ENCODE data around the gene PHLDA1. TPM values are rescaled to one million over a fixed set of nuclear protein-coding genes. Genes with fewer than 3 reads are reported as not detected.

The PHLDA1 gene
- total and polyA plus RNA-seq, 2 of the 13 experiments (the other 11 are each of a cell fraction or from before 2014, with no cell fraction given): 33.8 to 41.0 TPM

- Histone ChIP-seq H4K20me1 (ENCODE audit: insufficient read depth, low read length) (no peaks in the 10 kb centered on the region), H3K4me2 (ENCODE audit: low read depth, low read length) (no peak overlapping the region), H3K4me3 (replicated peaks in 1 of 3; ENCODE audit: insufficient read depth in 1 of 3, low read depth in 2 of 3, low read length in 3 of 3) (no peak overlapping the region), H2AFZ (ENCODE audit: low read length) (no peak overlapping the region), H3K9me3 (ENCODE audit: low read length) (no peaks in the 10 kb centered on the region), H3K27ac (ENCODE audit: extremely low read length, insufficient read depth, low read length) (no peak overlapping the region), H3K27me3 (ENCODE audit: control insufficient read depth in 1 of 2, insufficient read depth in 2 of 2, low read length in 2 of 2) (no peaks in the 10 kb centered on the region), H3K36me3 (replicated peaks in 1 of 2; ENCODE audit: control insufficient read depth in 1 of 2, insufficient read depth in 2 of 2, low read length in 2 of 2) (no peaks in the 10 kb centered on the region), H3K9ac (ENCODE audit: insufficient read depth, low read depth, low read length) (no peak overlapping the region), H3K4me1 (ENCODE audit: insufficient read depth, low read length) (peaks cover 45% of the 10 kb centered on the region), H3K79me2 (ENCODE audit: insufficient read depth, low read length) (no peaks in the 10 kb centered on the region)
- POLR2A ChIA-PET: no interaction called here
- CTCF ChIA-PET (ENCODE audit: low intra/inter-chr PET ratio, low total read pairs): no interaction called here
- no TSS peak for BruUV-seq (replicated peaks)
- ATAC-seq (no peak), DNase-seq (ENCODE audit: low spot score) (no peak), FAIRE-seq (no peak)
- in situ Hi-C loops (cut with HindIII; ENCODE audit: extremely low pct_ligation_motif_present, low pct_unique_long_range_greater_than_20kb): no loop called here
- TF ChIP-seq SNAPC2 (CRISPR knock-in tag; IDR thresholded peaks at IDR 0.05): no peak
- no peak for TF ChIP-seq DDIT3 (CRISPR knock-in tag; IDR thresholded peaks at IDR 0.05)
- no peak for TF ChIP-seq ZNF264 (CRISPR knock-in tag; IDR thresholded peaks at IDR 0.05)
- no peak for TF ChIP-seq YEATS2 (CRISPR knock-in tag; IDR thresholded peaks at IDR 0.05; ENCODE audit: borderline replicate concordance)
- 86% methylated on average over 4 of the region's 4 CpGs for WGBS (ENCODE audit: low lambda C conversion rate)
- intact Hi-C loops (cut with micrococcal nuclease; ENCODE audit: unreplicated experiment): loop anchor here (5.0 kb wide), 1 partner anchor 227 kb away; no protein-coding TSS in a partner anchor
Measured at GRCh38 chr12:75994069-75994740, 37.4 kb downstream of the PHLDA1 start.

GRCh38 chr12:75991753-75992152 lies 39.8 kb downstream of the PHLDA1 start:
- 78% methylated on average over 5 of the region's 5 CpGs for WGBS (ENCODE audit: low lambda C conversion rate)
- Histone ChIP-seq H3K36me3 (replicated peaks in 1 of 2; ENCODE audit: control insufficient read depth in 1 of 2, insufficient read depth in 2 of 2, low read length in 2 of 2) (no peaks in the 10 kb centered on the region), H3K9ac (ENCODE audit: insufficient read depth, low read depth, low read length) (no peak overlapping the region), H4K20me1 (ENCODE audit: insufficient read depth, low read length) (no peaks in the 10 kb centered on the region), H3K4me2 (ENCODE audit: low read depth, low read length) (no peak overlapping the region), H3K4me3 (replicated peaks in 1 of 3; ENCODE audit: insufficient read depth in 1 of 3, low read depth in 2 of 3, low read length in 3 of 3) (no peak overlapping the region), H3K4me1 (ENCODE audit: insufficient read depth, low read length) (peaks cover 55% of the 10 kb centered on the region), H3K27ac (ENCODE audit: extremely low read length, insufficient read depth, low read length) (no peak overlapping the region), H3K79me2 (ENCODE audit: insufficient read depth, low read length) (no peaks in the 10 kb centered on the region), H3K9me3 (ENCODE audit: low read length) (no peaks in the 10 kb centered on the region), H2AFZ (ENCODE audit: low read length) (no peak overlapping the region), H3K27me3 (ENCODE audit: control insufficient read depth in 1 of 2, insufficient read depth in 2 of 2, low read length in 2 of 2) (no peaks in the 10 kb centered on the region)
- ATAC-seq: no peak
- intact Hi-C loops (cut with micrococcal nuclease; ENCODE audit: unreplicated experiment) (loop anchor here (2.0 to 5.0 kb wide), 2 partner anchors 39 to 224 kb away; partner anchors contain the start of gene PHLDA1), in situ Hi-C loops (cut with HindIII; ENCODE audit: extremely low pct_ligation_motif_present, low pct_unique_long_range_greater_than_20kb) (no loop called here)
- BruUV-seq (replicated peaks): no TSS peak
- no peak for FAIRE-seq
- DNase-seq (ENCODE audit: low spot score): no peak
- ChIA-PET CTCF (ENCODE audit: low intra/inter-chr PET ratio, low total read pairs) (no interaction called here), POLR2A (interaction anchor here (0.6 to 3.7 kb wide), 4 partner anchors 14 to 390 kb away, joined by 3 to 88 read pairs (median 8); partner anchors contain the start of gene PHLDA1)
- TF ChIP-seq ZBTB4 (CRISPR knock-in tag; IDR thresholded peaks at IDR 0.05; ENCODE audit: borderline replicate concordance): no peak
- TF ChIP-seq ZNF878 (CRISPR knock-in tag; IDR thresholded peaks at IDR 0.05): no peak
- TF ChIP-seq TFAP4 (IDR thresholded peaks at IDR 0.05; ENCODE audit: borderline replicate concordance, low read depth): no peak
- no peak for TF ChIP-seq MBD4 (IDR thresholded peaks at IDR 0.05; ENCODE audit: borderline replicate concordance, low read length)
- TF ChIP-seq CTCF (CRISPR knock-in tag; IDR thresholded peaks at IDR 0.05): no peak
- TF ChIP-seq TOE1 (CRISPR knock-in tag; IDR thresholded peaks at IDR 0.05): no peak
- no peak for TF ChIP-seq SNAPC2 (CRISPR knock-in tag; IDR thresholded peaks at IDR 0.05)
